Transverse colon (tissue), 4 donors: ENCODE results near the gene EPHA2.

Experiments used
- EP300 ChIP-seq: sonication (generic); formaldehyde crosslinking; IDR thresholded peaks from one replicate; pipeline ENCODE4 v1.6.1; 2017; ENCODE audit warnings: antibody characterized with exemption, low read depth
- POLR2A ChIP-seq: fragments of 450-650 bp; IDR thresholded peaks from one replicate; pipeline ENCODE4 v1.6.1; 2016; ENCODE audit warnings: antibody characterized with exemption, mild to moderate bottlenecking, moderate library complexity
- POLR2AphosphoS5 ChIP-seq, 3 donors: sonication (generic); formaldehyde crosslinking; IDR thresholded peaks; one replicate each; pipeline ENCODE4 v1.6.1; 2016; ENCODE audit warnings: antibody characterized with exemption in 3 of 3
- TF ChIP-seq, protein P1 (sequence below), 5 experiments: fragments of 200-600 bp in 3 of 5; fragments of 450-650 bp in 2 of 5; sonication (generic) in 3 of 5; IDR thresholded peaks; 1 replicate in 2 of 5; 2 replicates in 3 of 5; pipeline ENCODE4 v1.5.1; 2016 to 2017; ENCODE audit warnings: antibody characterized with exemption in 5 of 5, inconsistent platforms in 3 of 5, mild to moderate bottlenecking in 2 of 5, moderate library complexity in 1 of 5

DNA sequence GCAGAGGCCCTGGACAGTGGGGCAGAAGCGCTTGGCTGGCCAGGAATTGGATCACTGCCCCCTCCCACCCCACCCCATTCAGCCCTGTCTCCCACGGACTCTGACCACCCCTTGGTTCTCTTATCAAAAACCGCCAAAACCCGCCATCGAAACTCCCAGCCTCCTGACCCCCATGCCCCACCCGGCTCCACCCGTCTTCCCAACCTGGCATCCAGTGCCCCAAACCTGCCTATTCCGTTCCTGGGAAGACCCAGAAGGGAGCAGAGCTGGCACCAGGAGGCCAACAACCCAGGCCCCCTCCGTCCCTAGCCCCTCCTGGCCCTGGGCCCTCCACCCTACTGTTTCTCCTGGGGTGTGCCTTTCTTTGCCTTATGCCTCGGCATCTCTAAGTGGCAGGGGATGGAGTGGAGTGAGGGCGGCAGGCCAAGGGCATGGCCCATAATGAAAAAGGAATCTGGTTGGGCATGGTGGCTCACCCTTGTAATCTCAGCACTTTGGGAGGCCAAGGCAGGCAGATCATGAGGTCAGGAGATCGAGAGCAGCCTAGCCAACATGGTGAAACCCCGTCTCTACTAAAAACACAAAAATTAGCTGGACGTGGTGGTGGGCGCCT is 16.5 kb upstream of the EPHA2 start:
- TF ChIP-seq, protein P1, sequence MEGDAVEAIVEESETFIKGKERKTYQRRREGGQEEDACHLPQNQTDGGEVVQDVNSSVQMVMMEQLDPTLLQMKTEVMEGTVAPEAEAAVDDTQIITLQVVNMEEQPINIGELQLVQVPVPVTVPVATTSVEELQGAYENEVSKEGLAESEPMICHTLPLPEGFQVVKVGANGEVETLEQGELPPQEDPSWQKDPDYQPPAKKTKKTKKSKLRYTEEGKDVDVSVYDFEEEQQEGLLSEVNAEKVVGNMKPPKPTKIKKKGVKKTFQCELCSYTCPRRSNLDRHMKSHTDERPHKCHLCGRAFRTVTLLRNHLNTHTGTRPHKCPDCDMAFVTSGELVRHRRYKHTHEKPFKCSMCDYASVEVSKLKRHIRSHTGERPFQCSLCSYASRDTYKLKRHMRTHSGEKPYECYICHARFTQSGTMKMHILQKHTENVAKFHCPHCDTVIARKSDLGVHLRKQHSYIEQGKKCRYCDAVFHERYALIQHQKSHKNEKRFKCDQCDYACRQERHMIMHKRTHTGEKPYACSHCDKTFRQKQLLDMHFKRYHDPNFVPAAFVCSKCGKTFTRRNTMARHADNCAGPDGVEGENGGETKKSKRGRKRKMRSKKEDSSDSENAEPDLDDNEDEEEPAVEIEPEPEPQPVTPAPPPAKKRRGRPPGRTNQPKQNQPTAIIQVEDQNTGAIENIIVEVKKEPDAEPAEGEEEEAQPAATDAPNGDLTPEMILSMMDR (IDR thresholded peaks at IDR 0.05), result no peak
- TF ChIP-seq POLR2A (no peak), EP300 (no peak), POLR2AphosphoS5 (IDR thresholded peaks at IDR 0.05) (no peak)
